ENCODE data around the gene FAM13C.

GRCh38 chr10:59285073-59285472, 77.3 kb downstream of the FAM13C start:
- no peak for TF ChIP-seq POLR2A (IDR thresholded peaks at IDR 0.05; ENCODE audit: low read depth, low read length)
- TF ChIP-seq POLR2AphosphoS5 (IDR thresholded peaks at IDR 0.05; ENCODE audit: low read depth, low read length) = no peak
- no peak for TF ChIP-seq TAF1 (IDR thresholded peaks at IDR 0.05; ENCODE audit: low read depth, low read length)
- no peak for TF ChIP-seq POU2F2 (IDR thresholded peaks at IDR 0.05; ENCODE audit: low read depth, low read length)
- TF ChIP-seq SPI1 (IDR thresholded peaks at IDR 0.05; ENCODE audit: low read depth, low read length) = no peak
- no peak for TF ChIP-seq PAX5 (IDR thresholded peaks at IDR 0.05; ENCODE audit: insufficient read depth, low read length, severe bottlenecking)

Data from GM12891 (cell line).